Ishikawa (cell line): ENCODE data around the gene PTPRE.

Experiments used
- CEBPB ChIP-seq: IDR thresholded peaks from 2 replicates; pipeline ENCODE4 v1.6.1; 2012
- EP300 ChIP-seq: IDR thresholded peaks from 2 replicates; pipeline ENCODE4 v1.6.1; 2012; ENCODE audit warnings: borderline replicate concordance
- RAD21 ChIP-seq: IDR thresholded peaks from 2 replicates; pipeline ENCODE4 v1.6.1; 2012; ENCODE audit warnings: low read depth
- TAF1 ChIP-seq: IDR thresholded peaks from 2 replicates; pipeline ENCODE4 v1.6.1; 2012; ENCODE audit warnings: low read depth, mild to moderate bottlenecking
- YY1 ChIP-seq: IDR thresholded peaks from 2 replicates; pipeline ENCODE4 v1.6.1; 2012; ENCODE audit warnings: low read depth

GRCh38 chr10:128083191-128083895 lies 176.4 kb downstream of the PTPRE start:
- TF ChIP-seq RAD21 (no peak), CEBPB (no peak), EP300 (no peak), YY1 (no peak), TAF1 (no peak)
